Fibroblast of mammary gland (primary cell): ENCODE data around the gene AKNA.

Experiments
- DNase-seq: peaks from one replicate; pipeline ENCODE4 v3.0.0-alpha.2; 2010; ENCODE audit warnings: low read depth
- H3K4me3 ChIP-seq: 2 replicates; pipeline ENCODE4 v1.5.1; 2011; ENCODE audit warnings: low read depth, mild to moderate bottlenecking, low read length, moderate library complexity; ENCODE audit not compliant: control insufficient read depth
- CTCF ChIP-seq: conservative IDR thresholded peaks from 2 replicates; pipeline ENCODE4 v1.5.1; 2011; ENCODE audit warnings: low read depth, low read length, inconsistent platforms; ENCODE audit not compliant: control insufficient read depth, insufficient read depth

AKNA gene

GRCh38 chr9:114346146-114346545, 41.6 kb downstream of the AKNA start:
- H3K4me3 ChIP-seq = no peak overlapping the region
- no peak for TF ChIP-seq CTCF
- no peak for DNase-seq

GRCh38 chr9:114345493-114346065, 42.2 kb downstream of the AKNA start:
- H3K4me3 ChIP-seq = no peak overlapping the region
- no peak for DNase-seq
- no peak for TF ChIP-seq CTCF

- DNase-seq = no peak
- TF ChIP-seq CTCF = no peak
- no peak overlapping the region for H3K4me3 ChIP-seq
Observed at GRCh38 chr9:114344692-114345091, 43.1 kb downstream of the AKNA start.

GRCh38 chr9:114344188-114344566, 43.6 kb downstream of the AKNA start:
- no peak for TF ChIP-seq CTCF
- no peak for DNase-seq
- no peak overlapping the region for H3K4me3 ChIP-seq

- no peak overlapping the region for H3K4me3 ChIP-seq
- no peak for TF ChIP-seq CTCF
- DNase-seq = peak; percentile 32
Observed at GRCh38 chr9:114343471-114344187, 44.2 kb downstream of the AKNA start.

GRCh38 chr9:114342755-114343440, 44.9 kb downstream of the AKNA start:
- TF ChIP-seq CTCF = no peak
- no peak overlapping the region for H3K4me3 ChIP-seq
- DNase-seq = no peak
